ENCODE measurements around the gene SATB1. TPM values are rescaled to one million over a fixed set of nuclear protein-coding genes. Genes with fewer than 3 reads are reported as not detected.

SATB1 gene
- polyA plus RNA-seq, 2 of the 4 experiments (the other 2 are of a cell fraction): 0.05 TPM; not detected in 1

DNA sequence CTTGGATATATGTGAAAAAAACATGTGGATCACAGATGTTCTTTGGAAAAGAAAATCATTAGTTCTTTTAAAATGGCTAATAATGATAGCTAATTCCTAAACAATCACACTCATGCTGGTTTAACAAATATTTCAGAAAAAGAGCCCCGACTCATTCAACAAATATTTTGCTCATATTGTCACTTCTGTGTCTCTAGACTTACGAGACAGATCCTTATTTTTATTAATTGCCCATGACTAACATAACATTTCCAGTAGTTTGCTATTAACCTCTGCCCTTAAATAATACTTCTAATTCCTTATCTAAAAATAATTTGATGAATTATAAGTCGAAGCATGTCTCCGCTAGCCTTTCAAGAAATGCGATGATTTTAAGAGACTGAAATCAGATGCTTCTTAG is 70.4 kb downstream of the SATB1 start:
- CTCF ChIA-PET: no interaction called here
- POLR2A ChIA-PET: no interaction called here
- Histone ChIP-seq H3K4me3 (no peak overlapping the region), H3K9me3 (no peaks in the 10 kb centered on the region), H3K4me1 (no peaks in the 10 kb centered on the region), H3K4me2 (no peak overlapping the region), H3K27ac (no peak overlapping the region)
- DNase-seq (ENCODE audit: low read depth in 1 of 2, low spot score in 1 of 2) (no peak), ATAC-seq (no peak), FAIRE-seq (no peak)
- TF ChIP-seq ESRRA (IDR thresholded peaks at IDR 0.05; ENCODE audit: borderline replicate concordance, low read length) (no peak), MYC (IDR thresholded peaks at IDR 0.05; ENCODE audit: borderline replicate concordance, low read length) (no peak), HOXA7 (CRISPR knock-in tag; IDR thresholded peaks at IDR 0.05) (no peak), REST (IDR thresholded peaks at IDR 0.05) (no peak), TP53 (CRISPR knock-in tag; IDR thresholded peaks at IDR 0.05) (no peak), MAX (IDR thresholded peaks at IDR 0.05) (no peak), BHLHE40 (IDR thresholded peaks at IDR 0.05; ENCODE audit: low read depth, low read length) (no peak), SREBF2 (IDR thresholded peaks at IDR 0.05) (no peak), CHD4 (IDR thresholded peaks at IDR 0.05; ENCODE audit: borderline replicate concordance) (no peak), ZC3H11A (IDR thresholded peaks at IDR 0.05) (no peak), NPAS2 (CRISPR knock-in tag; IDR thresholded peaks at IDR 0.05; ENCODE audit: borderline replicate concordance) (no peak), ELK1 (IDR thresholded peaks at IDR 0.05; ENCODE audit: low read depth, low read length) (no peak), ZSCAN20 (CRISPR knock-in tag; IDR thresholded peaks at IDR 0.05) (no peak), RARB (CRISPR knock-in tag; IDR thresholded peaks at IDR 0.05) (no peak)
- TF ChIP-seq, protein P1, sequence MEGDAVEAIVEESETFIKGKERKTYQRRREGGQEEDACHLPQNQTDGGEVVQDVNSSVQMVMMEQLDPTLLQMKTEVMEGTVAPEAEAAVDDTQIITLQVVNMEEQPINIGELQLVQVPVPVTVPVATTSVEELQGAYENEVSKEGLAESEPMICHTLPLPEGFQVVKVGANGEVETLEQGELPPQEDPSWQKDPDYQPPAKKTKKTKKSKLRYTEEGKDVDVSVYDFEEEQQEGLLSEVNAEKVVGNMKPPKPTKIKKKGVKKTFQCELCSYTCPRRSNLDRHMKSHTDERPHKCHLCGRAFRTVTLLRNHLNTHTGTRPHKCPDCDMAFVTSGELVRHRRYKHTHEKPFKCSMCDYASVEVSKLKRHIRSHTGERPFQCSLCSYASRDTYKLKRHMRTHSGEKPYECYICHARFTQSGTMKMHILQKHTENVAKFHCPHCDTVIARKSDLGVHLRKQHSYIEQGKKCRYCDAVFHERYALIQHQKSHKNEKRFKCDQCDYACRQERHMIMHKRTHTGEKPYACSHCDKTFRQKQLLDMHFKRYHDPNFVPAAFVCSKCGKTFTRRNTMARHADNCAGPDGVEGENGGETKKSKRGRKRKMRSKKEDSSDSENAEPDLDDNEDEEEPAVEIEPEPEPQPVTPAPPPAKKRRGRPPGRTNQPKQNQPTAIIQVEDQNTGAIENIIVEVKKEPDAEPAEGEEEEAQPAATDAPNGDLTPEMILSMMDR (IDR thresholded peaks at IDR 0.05): no peak
- TF ChIP-seq, protein P2, sequence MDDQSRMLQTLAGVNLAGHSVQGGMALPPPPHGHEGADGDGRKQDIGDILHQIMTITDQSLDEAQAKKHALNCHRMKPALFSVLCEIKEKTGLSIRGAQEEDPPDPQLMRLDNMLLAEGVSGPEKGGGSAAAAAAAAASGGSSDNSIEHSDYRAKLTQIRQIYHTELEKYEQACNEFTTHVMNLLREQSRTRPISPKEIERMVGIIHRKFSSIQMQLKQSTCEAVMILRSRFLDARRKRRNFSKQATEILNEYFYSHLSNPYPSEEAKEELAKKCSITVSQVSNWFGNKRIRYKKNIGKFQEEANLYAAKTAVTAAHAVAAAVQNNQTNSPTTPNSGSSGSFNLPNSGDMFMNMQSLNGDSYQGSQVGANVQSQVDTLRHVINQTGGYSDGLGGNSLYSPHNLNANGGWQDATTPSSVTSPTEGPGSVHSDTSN (IDR thresholded peaks at IDR 0.05): no peak
- WGBS (ENCODE audit: missing lambda C conversion rate): 46% methylated on average over 5 of the region's 5 CpGs

DNA sequence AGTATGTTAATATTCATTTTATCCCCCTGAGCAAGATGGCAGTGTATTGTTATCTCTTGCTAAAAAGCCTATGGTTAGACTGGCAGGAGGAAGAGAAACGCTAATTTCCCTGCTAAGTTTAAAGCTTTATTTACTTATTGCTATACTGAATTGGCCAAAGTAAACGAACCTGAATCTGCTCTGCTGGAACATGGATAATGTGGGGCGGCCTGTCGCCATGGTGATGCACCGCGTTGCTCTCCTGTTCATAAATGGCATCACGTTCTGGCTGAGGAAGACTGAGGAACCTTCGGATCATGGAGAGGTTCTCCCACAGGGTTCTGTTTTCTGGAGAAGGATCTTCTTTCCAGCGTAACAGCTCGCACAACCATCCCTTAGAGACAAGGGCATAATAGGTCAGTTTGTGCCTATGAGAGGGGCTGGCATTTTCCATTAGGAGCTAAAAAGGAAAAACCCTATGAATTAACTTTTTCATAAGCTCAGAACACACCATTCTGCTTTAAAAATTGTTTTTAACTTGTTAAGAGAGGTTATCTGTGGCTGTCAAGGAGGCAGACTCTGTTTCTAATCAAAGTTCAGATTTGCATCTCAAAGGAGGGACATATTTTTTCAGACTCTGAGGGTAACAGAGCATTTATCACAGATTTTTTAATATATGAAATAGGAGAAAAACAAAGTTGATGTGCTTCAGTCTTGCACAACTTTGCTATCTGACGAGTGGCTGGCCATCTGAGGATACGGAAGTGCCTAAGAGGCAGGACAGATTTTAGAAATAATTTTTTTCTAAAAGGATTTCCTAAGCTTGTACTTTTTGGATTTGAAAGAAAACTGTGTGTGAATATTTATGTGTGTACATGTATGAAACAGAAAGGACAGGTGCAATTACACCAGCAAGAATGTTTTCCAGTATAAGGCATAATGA is 73.1 kb downstream of the SATB1 start:
- TF ChIP-seq BHLHE40 (IDR thresholded peaks at IDR 0.05; ENCODE audit: low read depth, low read length) (no peak), HDAC2 (IDR thresholded peaks at IDR 0.05) (no peak), KDM5A (IDR thresholded peaks at IDR 0.05) (no peak), EHF (CRISPR knock-in tag; IDR thresholded peaks at IDR 0.05) (no peak), RFX5 (IDR thresholded peaks at IDR 0.05) (no peak), JUN (IDR thresholded peaks at IDR 0.05) (no peak), ZC3H11A (IDR thresholded peaks at IDR 0.05) (no peak), POLR2AphosphoS2 (conservative IDR thresholded peaks at IDR 0.05; ENCODE audit: low read length) (no peak), MAFK (IDR thresholded peaks at IDR 0.05; ENCODE audit: partially characterized antibody) (no peak), CHD2 (IDR thresholded peaks at IDR 0.05; ENCODE audit: low read length, partially characterized antibody) (no peak), JUNB (IDR thresholded peaks at IDR 0.05) (no peak)
- TF ChIP-seq, protein P2 (IDR thresholded peaks at IDR 0.05): no peak
- 57% methylated on average over 12 of the region's 12 CpGs for WGBS (ENCODE audit: missing lambda C conversion rate)
- ChIA-PET POLR2A (no interaction called here), CTCF (interaction anchor here (1.1 kb wide), 1 partner anchor 17 kb away, joined by 3 read pairs; no protein-coding TSS in a partner anchor)
- ATAC-seq (no peak), FAIRE-seq (no peak), DNase-seq (ENCODE audit: low read depth in 1 of 2, low spot score in 1 of 2) (no peak)
- no peak overlapping the region for H3K4me2 ChIP-seq
- no peaks in the 10 kb centered on the region for H3K4me1 ChIP-seq
- H3K4me3 ChIP-seq: no peak overlapping the region
- no peaks in the 10 kb centered on the region for H3K9me3 ChIP-seq
- no peak overlapping the region for H3K27ac ChIP-seq
